ENCODE measurements around the gene KLHL2.

Gene KLHL2

GRCh38 chr4:165355900-165356300 is 148.5 kb downstream of the KLHL2 start:
- Histone ChIP-seq H3K27me3 (ENCODE audit: insufficient read depth, poor library complexity, severe bottlenecking) (no peaks in the 10 kb centered on the region), H3K27ac (replicated peaks) (no peak overlapping the region), H3K4me3 (replicated peaks; ENCODE audit: insufficient read depth, low read length) (no peak overlapping the region)
- no peak for DNase-seq (ENCODE audit: low read depth in 1 of 2, low spot score in 1 of 2)
- TF ChIP-seq, protein P1, sequence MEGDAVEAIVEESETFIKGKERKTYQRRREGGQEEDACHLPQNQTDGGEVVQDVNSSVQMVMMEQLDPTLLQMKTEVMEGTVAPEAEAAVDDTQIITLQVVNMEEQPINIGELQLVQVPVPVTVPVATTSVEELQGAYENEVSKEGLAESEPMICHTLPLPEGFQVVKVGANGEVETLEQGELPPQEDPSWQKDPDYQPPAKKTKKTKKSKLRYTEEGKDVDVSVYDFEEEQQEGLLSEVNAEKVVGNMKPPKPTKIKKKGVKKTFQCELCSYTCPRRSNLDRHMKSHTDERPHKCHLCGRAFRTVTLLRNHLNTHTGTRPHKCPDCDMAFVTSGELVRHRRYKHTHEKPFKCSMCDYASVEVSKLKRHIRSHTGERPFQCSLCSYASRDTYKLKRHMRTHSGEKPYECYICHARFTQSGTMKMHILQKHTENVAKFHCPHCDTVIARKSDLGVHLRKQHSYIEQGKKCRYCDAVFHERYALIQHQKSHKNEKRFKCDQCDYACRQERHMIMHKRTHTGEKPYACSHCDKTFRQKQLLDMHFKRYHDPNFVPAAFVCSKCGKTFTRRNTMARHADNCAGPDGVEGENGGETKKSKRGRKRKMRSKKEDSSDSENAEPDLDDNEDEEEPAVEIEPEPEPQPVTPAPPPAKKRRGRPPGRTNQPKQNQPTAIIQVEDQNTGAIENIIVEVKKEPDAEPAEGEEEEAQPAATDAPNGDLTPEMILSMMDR (IDR thresholded peaks at IDR 0.05; ENCODE audit: insufficient read depth, low read length): peak; percentile 5
- no peak for TF ChIP-seq GABPA (IDR thresholded peaks at IDR 0.05; ENCODE audit: low read depth)
- no peak for TF ChIP-seq POLR2AphosphoS5 (IDR thresholded peaks at IDR 0.05; ENCODE audit: low read depth)
- TF ChIP-seq SPI1 (IDR thresholded peaks at IDR 0.05; ENCODE audit: borderline replicate concordance, low read depth): no peak
- no peak for TF ChIP-seq REST (IDR thresholded peaks at IDR 0.05; ENCODE audit: insufficient replicate concordance, low read depth)

DNA sequence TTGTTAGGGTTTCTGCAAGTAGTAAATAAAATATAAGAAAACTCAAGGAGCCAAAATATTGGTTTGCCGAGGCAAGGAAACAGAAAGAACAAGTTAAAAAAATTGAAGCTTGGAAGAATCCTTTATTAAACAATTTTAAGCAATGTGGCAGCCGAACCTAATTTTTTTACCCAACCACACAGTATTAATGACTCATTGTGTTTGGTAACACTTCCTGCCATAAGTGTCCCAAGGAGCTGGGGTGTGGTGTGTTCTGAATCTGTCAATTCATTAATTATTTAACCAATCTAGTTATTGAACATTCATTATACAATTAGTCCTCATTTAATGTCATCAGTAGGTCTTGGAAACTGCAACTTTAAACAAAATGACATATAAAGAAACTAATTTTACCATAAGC is 152.1 kb downstream of the KLHL2 start:
- H3K27ac ChIP-seq (replicated peaks): no peak overlapping the region
- TF ChIP-seq, protein P1 (IDR thresholded peaks at IDR 0.05; ENCODE audit: insufficient read depth, low read length): no peak
- TF ChIP-seq GABPA (IDR thresholded peaks at IDR 0.05; ENCODE audit: low read depth): no peak
- no peaks in the 10 kb centered on the region for H3K27me3 ChIP-seq (ENCODE audit: insufficient read depth, poor library complexity, severe bottlenecking)
- H3K4me3 ChIP-seq (replicated peaks; ENCODE audit: insufficient read depth, low read length): no peak overlapping the region
- no peak for DNase-seq (ENCODE audit: low read depth in 1 of 2, low spot score in 1 of 2)

- H3K27ac ChIP-seq (replicated peaks): no peak overlapping the region
- TF ChIP-seq SPI1 (IDR thresholded peaks at IDR 0.05; ENCODE audit: borderline replicate concordance, low read depth): no peak
- TF ChIP-seq GABPA (IDR thresholded peaks at IDR 0.05; ENCODE audit: low read depth): no peak
- TF ChIP-seq POLR2AphosphoS5 (IDR thresholded peaks at IDR 0.05; ENCODE audit: low read depth): no peak
- TF ChIP-seq, protein P1 (IDR thresholded peaks at IDR 0.05; ENCODE audit: insufficient read depth, low read length): no peak
- TF ChIP-seq REST (IDR thresholded peaks at IDR 0.05; ENCODE audit: insufficient replicate concordance, low read depth): no peak
- no peak overlapping the region for H3K4me3 ChIP-seq (replicated peaks; ENCODE audit: insufficient read depth, low read length)
- no peak for DNase-seq (ENCODE audit: low read depth in 1 of 2, low spot score in 1 of 2)
- H3K27me3 ChIP-seq (ENCODE audit: insufficient read depth, poor library complexity, severe bottlenecking): no peaks in the 10 kb centered on the region
Observed at GRCh38 chr4:165360041-165360695, 152.8 kb downstream of the KLHL2 start.

Measured in HL-60 (cell line).